ENCODE data around the gene GALNT2. TPM values are rescaled to one million over a fixed set of nuclear protein-coding genes. Genes with fewer than 3 reads are reported as not detected.

The GALNT2 gene
- total and polyA plus RNA-seq, 2 experiments from 2014 or later, result 17.8 to 48.3 TPM

DNA sequence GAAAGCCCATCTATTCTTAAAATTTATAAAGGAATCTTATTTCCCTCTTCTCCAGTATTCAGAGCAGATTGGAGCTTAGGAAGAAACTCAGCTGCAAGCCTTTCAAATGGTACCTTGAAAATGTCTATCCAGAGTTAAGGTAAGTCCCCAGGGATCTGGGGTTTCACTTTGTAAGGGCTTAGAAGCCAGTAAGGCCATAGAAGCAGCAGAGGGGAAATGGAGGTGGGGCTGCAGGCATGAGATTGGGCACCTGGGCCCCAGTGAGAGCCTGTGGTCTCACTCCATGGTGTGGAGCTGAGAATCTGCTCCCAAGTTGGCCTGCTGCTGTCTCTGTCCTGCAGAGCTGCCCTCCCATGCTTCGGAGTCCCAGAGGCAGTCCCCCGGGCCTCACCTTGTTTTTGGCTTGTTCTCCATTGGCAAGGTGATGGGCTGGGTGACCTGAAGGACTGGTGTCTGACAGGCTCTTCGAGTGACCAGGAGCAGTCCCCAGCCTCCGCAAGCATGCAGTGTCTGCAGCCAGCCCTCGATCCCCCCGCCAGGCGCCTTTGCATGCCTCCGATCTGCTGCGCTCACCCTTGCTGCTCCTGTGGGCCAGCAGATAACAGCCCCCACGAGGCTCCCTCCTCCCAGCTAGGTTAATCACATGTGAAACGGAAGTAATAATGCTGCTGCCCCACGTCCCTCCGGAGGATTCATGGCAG, 196.0 kb downstream of the GALNT2 start:
- Histone ChIP-seq H3K4me1 (ENCODE audit: insufficient read depth) (no peaks in the 10 kb centered on the region), H3K27ac (ENCODE audit: low read depth) (no peak overlapping the region), H4K20me1 (replicated peaks; ENCODE audit: insufficient read depth) (no peaks in the 10 kb centered on the region; the same call in 1 of the 2 replicates), H3K9me2 (ENCODE audit: insufficient read depth) (no peaks in the 10 kb centered on the region), H2AFZ (no peak overlapping the region), H3K4me3 (no peak overlapping the region), H3K27me3 (ENCODE audit: insufficient read depth) (no peaks in the 10 kb centered on the region), H3K36me3 (ENCODE audit: insufficient read depth) (peaks cover 6% of the 10 kb centered on the region), H3K4me2 (no peak overlapping the region), H3K79me2 (replicated peaks; ENCODE audit: insufficient read depth) (no peaks in the 10 kb centered on the region), H3F3A (replicated peaks; ENCODE audit: low read depth) (no peaks in the 10 kb centered on the region)
- Mint-ChIP-seq H3K4me3 (no peak overlapping the region), H3K9me3 (peaks cover 6% of the 10 kb centered on the region; the same call in 1 of the 3 replicates), H3K4me1 (peaks cover 3% of the 10 kb centered on the region; the same call in 1 of the 3 replicates), H3K36me3 (ENCODE audit: low read depth) (peaks cover 44% of the 10 kb centered on the region), H3K27me3 (ENCODE audit: insufficient read depth, low read depth, poor library complexity) (peaks cover 4% of the 10 kb centered on the region), H3K27ac (no peak overlapping the region)
- DNase-seq (ENCODE audit: low spot score) (no peak), ATAC-seq (no peak)
- TF ChIP-seq JUNB (IDR thresholded peaks at IDR 0.05; ENCODE audit: unreplicated experiment), result no peak
- TF ChIP-seq CTCF (conservative IDR thresholded peaks at IDR 0.05; ENCODE audit: low read depth in 2 of 2), result no peak
- TF ChIP-seq, protein P1, sequence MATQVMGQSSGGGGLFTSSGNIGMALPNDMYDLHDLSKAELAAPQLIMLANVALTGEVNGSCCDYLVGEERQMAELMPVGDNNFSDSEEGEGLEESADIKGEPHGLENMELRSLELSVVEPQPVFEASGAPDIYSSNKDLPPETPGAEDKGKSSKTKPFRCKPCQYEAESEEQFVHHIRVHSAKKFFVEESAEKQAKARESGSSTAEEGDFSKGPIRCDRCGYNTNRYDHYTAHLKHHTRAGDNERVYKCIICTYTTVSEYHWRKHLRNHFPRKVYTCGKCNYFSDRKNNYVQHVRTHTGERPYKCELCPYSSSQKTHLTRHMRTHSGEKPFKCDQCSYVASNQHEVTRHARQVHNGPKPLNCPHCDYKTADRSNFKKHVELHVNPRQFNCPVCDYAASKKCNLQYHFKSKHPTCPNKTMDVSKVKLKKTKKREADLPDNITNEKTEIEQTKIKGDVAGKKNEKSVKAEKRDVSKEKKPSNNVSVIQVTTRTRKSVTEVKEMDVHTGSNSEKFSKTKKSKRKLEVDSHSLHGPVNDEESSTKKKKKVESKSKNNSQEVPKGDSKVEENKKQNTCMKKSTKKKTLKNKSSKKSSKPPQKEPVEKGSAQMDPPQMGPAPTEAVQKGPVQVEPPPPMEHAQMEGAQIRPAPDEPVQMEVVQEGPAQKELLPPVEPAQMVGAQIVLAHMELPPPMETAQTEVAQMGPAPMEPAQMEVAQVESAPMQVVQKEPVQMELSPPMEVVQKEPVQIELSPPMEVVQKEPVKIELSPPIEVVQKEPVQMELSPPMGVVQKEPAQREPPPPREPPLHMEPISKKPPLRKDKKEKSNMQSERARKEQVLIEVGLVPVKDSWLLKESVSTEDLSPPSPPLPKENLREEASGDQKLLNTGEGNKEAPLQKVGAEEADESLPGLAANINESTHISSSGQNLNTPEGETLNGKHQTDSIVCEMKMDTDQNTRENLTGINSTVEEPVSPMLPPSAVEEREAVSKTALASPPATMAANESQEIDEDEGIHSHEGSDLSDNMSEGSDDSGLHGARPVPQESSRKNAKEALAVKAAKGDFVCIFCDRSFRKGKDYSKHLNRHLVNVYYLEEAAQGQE (IDR thresholded peaks at IDR 0.05; ENCODE audit: unreplicated experiment), result no peak
- no peak for TF ChIP-seq EZH2phosphoT487 (IDR thresholded peaks at IDR 0.05; ENCODE audit: unreplicated experiment)
- no peak for TF ChIP-seq CREB1 (CRISPR knock-in tag; IDR thresholded peaks at IDR 0.05; ENCODE audit: low read depth)
- TF ChIP-seq NANOG (IDR thresholded peaks at IDR 0.05; ENCODE audit: borderline replicate concordance), result no peak
- no peak for TF ChIP-seq POLR2AphosphoS5 (IDR thresholded peaks at IDR 0.05; ENCODE audit: low read depth)
- TF ChIP-seq STAT1 (IDR thresholded peaks at IDR 0.05; ENCODE audit: unreplicated experiment), result no peak
- no peak for TF ChIP-seq EZH2 (IDR thresholded peaks at IDR 0.05; ENCODE audit: low read depth, unreplicated experiment)
- TF ChIP-seq, protein P2, sequence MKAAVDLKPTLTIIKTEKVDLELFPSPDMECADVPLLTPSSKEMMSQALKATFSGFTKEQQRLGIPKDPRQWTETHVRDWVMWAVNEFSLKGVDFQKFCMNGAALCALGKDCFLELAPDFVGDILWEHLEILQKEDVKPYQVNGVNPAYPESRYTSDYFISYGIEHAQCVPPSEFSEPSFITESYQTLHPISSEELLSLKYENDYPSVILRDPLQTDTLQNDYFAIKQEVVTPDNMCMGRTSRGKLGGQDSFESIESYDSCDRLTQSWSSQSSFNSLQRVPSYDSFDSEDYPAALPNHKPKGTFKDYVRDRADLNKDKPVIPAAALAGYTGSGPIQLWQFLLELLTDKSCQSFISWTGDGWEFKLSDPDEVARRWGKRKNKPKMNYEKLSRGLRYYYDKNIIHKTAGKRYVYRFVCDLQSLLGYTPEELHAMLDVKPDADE (IDR thresholded peaks at IDR 0.05), result no peak
- TF ChIP-seq ZNF462 (CRISPR knock-in tag; IDR thresholded peaks at IDR 0.05), result no peak
- no peak for TF ChIP-seq ZNF331 (CRISPR knock-in tag; IDR thresholded peaks at IDR 0.05; ENCODE audit: low read depth)
- no peak for TF ChIP-seq ZNF114 (CRISPR knock-in tag; IDR thresholded peaks at IDR 0.05)

Data from GM23338 (cell line).